GM21737 (cell line): ENCODE data around the gene GLI3.

ENCODE experiments used
- ATAC-seq: cut with Tn5 transposase; IDR thresholded peaks from one replicate; pipeline ENCODE4 v1.9.1; 2021; ENCODE audit warnings: mild to moderate bottlenecking, moderate library complexity; ENCODE audit not compliant: unreplicated experiment

The GLI3 gene

DNA sequence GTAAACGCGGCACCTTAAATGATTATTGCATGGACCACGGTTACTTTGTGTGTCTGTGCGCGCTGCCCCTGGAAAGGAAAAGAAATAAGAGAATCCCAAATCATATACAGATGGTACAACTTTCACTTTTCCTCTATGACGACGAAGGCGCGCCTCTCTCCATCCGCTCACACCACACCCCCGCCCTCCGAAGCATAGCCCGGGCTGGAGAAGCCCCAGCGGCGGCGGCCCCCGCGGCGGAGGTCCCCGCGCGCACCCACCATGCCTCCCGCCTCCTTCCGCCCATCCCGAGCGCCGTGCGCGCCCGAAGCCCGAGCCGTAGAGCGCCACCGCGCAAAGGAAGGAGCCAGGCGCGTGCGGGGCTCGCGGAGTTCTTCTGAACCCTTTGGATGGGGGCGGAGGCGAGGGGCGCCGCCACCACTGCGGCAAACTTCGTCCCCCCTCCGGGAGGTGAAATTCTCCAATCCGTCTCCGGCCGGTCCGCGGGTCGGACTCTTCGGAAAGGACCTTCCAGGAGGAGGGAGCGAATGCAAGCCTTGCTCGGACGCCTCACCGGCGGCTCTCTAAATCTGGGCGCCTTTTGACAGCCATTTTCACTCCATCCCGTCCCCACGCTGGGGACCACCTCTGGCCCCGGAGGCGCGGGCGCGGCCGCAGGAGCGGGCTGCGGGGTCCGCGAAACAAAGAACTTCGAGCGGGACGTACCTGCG lies 588 bp downstream of the GLI3 start:
- no peak for ATAC-seq

DNA sequence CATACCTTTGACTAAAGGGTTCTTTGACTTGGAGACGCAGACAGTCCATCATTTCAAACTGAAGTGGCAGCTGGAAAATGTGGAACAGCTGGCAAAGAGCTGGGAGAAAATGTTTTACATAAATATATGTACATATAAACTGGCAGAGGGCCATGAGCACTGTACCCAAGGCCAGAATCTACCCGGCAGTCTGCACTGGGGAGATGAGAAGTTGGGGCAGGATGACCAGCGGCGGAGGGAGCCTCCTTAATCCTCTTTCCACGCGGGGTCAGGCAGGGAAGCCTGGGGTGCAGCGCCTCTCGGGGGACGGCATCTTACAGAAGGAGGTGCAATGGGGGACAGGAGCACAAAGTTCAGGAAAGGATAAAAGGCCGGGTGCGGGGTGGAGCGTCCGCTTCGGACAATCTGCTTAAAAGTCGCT lies 1.3 kb downstream of the GLI3 start:
- ATAC-seq, result no peak

DNA sequence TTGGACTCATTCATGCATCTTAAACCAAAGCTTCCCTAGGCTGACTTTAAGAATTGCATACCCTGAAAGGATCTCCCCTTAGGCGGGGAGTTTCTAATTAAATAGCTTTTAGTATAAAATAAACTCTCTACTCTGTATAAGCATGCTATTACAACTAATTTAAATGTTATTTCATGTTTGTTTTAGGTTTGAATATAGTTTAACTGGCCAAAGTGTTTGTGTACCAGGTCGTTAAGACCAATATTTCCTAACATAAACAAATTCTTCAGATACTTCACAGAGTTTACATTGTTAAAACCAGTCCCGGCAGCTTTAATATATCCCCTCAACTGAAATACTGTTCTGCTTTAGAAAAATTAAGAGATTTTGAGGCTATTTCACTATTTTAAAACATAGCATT lies 2.3 kb downstream of the GLI3 start:
- ATAC-seq, result no peak

DNA sequence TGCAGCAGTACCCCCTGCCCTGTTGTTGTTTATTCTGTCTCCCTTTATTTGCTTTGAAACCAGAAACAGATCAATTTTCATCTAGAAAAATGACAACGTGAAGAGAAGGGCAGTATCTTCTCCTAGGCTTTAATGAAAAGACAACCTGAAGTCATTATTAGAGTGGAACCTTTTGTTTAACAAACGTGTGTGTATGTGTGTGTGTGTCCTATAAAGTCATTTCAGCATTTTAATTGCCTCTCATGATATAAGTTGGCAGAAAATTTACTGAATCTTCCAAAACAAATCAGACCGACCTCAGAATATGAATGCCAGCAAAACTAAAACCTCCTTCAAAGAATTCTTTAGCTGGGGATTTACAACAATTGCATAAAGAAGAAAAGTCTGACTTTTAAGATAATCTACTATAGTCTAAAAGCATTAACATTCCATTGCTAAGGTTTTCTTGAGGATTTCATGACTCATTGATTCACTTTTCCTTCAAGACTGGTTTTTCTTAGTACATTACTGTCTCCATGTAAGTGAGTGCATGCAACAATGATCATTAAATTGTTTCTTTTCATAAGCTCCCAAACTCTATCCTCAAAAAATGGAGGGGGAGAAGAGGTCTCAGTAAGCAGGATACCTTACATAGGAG lies 3.2 kb downstream of the GLI3 start:
- no peak for ATAC-seq

DNA sequence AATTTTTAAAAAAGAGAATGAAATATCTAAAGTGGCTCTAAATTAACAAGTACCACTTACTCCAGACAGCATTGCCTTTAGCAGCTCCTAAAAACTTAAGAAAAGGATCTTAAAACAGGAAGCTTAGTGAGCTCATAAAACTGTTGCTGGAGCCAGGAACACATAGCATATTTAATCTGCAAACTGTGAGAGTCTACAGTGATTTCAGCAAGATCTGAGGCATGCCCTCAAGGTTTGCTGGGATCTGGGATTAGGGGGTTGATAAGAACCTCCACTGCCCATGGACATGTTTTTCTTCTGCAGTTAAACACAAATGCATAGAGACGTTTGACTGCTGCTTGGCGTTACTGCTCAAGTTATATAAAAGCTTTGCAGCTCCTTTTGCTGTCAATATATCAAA lies 3.8 kb downstream of the GLI3 start:
- no peak for ATAC-seq

DNA sequence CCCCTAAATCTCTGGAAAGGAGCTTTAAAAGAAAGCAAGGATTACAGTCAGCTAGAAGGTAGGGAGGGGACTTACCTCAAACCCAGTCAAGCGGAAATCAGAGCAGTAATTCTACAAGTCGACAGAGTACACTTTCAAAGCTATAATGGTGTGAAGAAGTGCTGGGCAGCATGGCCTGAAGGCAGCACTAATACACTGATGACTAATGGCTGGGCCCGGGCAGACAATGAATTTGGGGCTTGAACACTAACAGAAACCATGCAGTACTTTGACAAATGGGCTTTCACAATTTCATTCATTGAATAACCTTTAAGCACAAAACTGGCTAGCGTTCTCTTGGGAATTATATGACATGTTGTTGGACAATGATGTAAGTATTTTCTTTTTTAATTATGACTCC lies 4.7 kb downstream of the GLI3 start:
- ATAC-seq, result no peak

DNA sequence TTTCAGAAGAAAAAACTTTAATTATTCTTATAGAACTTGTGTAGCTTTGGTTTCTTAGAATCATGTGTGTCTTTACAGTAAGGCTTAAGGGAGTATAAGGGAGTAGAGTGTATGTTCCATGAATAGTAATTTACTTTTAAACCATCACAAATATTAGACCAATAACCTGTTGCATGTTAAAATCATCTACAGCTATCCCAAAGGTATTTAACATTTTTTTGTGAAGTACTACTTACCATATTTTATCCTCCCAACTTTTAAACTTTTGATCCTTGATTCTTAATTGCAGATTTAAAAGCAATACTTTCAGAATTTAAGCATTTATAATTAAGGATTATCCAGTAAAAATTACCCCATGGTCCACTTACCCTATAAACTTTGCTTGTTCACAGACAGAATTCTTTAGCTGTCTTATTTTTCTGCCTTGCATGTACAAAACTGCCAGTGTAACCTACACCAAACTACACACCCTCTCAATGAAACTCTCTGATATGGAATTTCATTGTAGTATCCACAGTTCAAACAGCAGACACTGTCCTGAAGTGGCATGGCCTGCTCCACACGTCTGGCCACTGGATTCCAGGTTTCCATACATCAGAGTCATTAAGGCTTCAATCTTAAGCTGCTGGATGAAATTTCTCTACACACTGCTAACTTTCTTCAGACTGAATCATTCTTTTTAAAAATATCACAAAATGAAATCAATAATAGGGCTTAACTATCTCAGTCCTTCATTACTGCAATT lies 5.8 kb downstream of the GLI3 start:
- no peak for ATAC-seq

DNA sequence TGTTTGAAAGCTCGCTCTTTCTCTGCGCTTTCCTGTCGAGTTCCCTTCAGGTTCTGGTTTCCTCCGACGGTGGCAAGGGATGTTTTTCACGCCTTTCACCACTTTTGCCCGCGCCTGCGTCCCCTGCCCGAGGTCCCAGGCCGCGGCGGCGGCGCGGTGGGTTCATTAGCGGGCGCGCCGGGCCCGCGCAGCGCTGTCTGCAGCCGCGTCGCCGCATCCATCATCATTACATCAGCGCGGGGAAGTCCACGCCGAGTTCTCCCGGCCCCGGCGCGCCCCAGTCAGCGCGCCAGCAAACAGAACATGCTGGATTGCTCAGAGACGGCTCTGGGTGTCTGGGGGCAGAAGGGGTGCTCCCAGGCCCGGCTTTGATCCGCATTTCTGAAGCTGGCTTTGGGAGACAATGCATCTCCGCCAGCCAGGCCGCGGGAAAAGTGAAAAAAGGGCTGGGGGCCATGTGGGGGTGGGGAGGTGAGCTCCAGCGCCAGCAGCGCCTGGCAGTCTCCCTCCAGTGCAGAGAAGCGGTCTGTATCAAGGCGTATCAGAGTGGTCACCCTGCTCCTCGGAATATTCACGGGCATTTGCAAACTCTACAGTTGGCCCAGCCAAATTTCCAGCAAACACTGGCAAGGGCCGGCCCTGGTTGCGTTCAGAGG lies 8.9 kb downstream of the GLI3 start:
- ATAC-seq, result peak; percentile 37

DNA sequence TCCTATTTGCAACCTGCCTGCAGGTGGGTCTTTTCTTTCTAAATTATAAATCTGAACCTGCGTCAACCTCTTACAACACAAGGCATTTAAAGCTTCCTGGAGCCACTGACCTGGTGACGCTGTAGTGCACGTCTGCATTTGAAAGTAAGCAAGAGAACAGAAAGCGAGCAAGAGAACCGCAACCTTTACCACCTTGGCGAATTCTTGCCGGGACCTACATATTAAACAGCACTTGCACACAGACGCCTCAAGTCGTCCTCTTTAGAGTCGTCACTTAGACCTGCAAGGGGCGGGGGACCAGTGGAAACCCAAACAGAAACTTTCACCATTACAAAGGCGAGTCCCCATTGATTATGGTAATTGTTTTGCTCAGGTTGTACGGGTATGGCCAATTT lies 9.5 kb downstream of the GLI3 start:
- peak; percentile 68 for ATAC-seq

DNA sequence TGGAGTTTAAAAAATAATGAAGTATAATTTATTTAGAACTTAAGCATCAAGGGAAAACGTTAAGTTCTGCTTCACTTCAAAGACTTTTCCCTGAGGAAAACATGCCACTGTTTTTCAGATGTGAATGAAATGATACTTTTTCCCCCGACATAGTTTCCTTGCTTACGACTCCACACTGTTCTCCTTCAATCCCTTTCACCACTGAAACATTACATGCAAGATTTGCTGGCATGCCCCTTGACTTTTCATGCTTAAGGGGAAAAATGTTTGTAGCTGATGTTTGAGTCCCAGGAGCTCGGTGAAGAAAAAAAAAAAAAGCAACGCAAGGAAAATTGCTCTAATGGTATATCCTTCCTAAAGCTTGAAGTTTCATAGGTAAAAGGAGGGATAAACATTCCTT lies 10.0 kb downstream of the GLI3 start:
- no peak for ATAC-seq

DNA sequence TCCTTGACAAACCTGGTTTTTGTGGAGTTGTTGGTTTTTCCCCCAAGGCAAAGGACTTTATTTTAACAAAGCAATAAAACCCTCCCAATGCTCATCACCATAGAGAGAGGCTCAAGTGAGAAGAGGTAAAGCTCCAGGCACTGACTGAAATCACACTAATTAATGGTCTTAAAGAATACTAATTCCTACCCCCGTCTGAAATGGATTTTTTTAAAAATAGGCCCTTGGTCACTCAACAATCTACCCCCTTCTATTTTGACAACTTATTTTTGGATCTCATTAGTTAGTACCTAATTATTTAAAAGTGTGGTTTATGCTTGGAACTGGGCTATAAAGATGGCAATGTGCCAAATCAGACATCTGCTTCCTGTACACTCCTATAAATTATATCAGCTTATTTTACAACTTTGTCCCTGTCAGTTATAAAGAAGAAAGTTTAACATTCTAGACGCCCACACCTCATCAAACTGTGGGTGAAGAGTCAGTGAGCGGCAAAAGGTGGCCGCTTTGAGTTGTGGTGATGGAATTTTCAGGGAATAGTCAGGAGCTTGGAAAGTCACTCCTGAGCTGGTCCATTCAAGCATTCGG lies 10.6 kb downstream of the GLI3 start:
- no peak for ATAC-seq

DNA sequence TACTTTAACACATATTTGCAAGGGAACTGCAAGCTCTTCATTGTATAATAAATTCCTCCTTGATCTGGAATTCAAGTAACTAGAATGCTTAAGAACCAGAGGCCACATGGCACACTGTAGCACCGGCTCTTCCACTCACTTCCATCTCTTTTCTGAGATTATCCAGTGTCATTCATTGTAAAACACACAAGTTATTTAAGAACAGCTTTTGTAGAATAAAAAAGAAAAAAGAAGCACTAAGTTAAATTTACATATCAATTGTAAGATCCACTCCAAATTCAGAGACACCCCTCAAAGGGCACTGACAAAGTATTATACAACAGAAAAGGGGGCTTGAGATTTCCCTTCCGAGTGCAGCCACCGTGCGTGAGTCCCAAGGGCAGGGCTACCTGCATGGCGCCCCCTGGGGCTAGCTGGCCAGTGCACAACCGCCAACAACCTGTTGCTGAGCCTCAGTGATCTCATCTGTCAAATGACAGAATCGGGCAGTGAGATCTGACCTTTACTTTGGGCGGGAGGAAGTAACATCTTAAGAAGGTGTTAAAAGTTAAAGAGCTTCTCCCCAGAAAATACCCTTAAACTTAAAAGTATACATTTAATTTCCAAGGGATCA lies 12.5 kb downstream of the GLI3 start:
- ATAC-seq, result no peak

DNA sequence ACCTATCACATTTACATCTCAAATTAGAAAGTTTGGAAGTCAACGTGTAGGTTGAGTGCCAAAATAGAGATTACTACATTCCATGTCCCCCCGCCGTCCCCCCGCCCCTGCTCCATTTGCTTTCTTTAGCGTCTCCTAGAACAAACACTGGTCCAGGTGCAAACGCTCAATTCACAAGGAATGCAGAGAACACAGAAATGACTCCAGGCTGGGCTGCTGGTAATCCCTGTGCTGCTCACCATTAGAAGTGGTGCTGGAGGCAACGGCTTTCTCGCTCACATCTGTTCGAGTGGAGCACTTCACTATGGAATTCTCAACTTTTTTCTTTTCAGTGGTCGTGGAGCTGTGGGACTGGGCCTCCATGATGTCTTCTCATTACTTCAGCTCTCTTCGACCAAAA lies 14.1 kb downstream of the GLI3 start:
- ATAC-seq, result no peak

DNA sequence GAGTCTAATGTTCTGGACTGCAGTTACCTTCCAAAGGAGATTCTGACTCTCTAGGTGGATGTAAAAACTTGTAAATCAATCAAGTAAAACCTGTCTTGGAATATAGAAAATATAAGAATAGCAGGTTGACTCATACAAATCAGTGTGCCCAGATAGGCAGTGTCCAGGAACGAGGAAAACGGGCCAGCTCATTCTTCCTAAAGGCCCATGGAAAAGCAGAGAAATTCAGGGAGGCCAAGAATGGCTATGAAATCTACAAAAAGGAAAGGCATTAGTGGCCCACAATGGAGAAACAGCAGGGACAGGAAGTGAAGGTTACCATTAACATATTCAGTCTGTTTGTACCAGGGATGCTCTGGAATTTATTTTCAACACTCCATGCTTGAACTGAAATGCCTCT lies 14.9 kb downstream of the GLI3 start:
- ATAC-seq, result no peak

DNA sequence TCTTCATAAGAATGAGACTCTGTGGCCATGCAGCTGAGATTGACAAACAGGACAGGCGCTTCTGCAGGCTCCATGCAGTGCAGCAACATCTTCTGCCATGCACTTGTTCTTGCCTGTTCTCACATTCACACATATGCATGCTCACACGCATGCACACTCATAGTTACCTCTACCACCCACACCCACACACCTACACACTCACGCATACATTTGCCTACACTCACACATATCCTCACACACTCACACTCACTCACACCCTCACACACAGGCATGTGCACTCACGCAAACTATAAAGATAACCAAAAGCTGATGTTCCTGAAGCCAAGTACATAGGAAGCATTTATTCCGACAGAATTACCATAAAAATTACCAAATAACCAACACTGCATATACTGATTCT lies 15.7 kb downstream of the GLI3 start:
- ATAC-seq, result no peak

DNA sequence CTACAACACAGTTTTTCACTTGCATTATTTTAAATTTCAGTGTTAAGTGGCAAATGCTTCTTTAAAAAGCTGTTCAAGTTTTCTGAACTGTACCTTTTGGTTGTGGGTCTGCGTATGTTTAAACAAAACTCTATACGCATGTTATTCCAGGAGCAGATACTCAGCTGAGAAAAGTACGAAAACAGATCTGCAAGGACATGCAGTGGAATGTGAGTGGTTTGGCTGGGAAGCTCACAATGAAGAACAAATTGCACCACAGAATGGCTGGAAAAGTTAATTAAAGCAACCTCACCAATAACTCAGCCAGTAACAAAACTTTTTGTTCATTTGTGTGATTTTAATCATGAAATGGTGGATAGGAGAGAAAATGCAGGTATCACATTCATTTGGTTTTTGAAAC lies 17.6 kb downstream of the GLI3 start:
- ATAC-seq, result no peak

DNA sequence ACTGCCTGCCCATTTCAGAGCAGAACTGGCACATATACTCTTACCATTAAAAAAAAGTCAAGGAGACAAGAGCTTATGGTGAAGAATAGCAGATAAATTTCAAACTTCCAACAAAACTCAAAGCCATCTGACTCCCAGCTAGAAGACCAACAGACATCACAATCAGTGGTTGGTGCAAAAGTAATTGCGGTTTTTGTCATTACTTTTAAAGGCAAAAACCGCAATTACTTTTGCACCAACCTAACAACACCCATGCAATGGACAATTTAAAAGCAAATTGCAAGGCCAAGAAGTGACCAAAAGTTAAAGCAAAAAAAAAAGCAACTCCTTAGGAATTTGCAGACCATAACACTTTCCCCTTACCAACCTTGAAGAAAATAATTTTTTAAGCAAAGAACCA lies 18.8 kb downstream of the GLI3 start:
- ATAC-seq, result no peak

DNA sequence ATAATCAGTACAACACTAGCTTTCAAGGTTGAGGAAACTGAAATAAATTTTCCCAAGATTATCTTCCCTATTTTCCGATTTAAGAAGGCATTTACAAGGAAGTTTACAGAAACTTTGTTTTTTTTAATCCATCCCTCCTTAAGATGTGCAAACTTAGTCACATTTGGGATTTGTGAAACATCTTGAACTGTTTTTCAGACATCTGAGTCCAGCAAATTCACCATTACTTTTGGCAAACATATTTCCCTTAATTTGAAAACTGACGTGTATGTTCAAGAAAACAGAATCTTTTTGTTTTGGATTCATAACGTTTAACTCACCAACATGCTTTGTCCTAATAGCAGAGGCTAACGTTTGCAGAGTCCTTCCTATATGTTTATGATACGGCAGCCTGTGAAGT lies 19.5 kb downstream of the GLI3 start:
- ATAC-seq, result no peak

DNA sequence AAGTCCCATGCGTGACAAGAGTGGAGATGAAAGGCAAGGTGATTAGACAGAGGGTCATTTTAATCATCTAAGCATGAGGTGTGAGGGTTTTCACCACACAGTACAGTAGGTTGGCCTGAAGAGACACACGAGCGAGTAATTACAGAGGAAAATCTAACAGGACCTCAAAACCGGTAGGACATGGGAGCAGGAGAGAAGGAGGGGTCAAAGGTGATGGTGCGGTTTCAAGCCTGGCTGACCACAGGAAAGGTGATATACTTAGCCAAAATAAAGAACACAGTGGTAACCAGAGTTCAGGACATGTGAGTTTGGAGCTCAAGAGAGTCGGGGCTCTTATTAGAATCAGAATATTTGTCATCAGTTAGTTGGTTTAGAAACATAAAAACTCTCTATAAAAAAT lies 20.0 kb downstream of the GLI3 start:
- no peak for ATAC-seq

DNA sequence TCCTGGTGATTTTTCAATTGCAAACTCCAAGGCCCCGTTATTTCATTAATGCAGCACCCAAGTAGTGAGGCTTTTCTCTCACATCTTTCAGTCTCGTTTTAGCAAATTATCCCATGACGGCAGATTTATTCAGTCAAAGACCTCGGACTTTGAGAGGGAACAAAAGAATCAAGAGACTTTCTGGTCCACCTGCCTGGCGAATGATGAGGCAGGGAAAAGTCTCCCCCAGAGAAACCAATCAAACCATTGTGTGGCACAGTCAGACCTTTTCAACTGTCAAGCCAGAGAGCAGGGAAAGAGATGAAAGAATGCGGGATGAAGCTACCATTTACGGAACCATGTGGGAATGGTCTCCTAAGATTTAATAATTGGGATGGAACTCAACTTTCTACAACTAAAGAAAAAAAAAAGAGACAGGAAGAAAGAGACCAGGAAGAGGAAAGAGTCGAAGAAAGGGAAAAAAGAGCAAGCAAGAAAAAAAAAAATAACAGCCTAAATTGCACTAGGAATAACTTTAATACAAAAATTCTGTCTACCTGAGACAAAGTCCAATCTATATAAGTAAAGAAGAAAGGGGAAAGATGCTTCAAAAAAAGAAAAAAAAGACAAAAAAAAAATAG lies 22.8 kb downstream of the GLI3 start:
- ATAC-seq, result no peak

DNA sequence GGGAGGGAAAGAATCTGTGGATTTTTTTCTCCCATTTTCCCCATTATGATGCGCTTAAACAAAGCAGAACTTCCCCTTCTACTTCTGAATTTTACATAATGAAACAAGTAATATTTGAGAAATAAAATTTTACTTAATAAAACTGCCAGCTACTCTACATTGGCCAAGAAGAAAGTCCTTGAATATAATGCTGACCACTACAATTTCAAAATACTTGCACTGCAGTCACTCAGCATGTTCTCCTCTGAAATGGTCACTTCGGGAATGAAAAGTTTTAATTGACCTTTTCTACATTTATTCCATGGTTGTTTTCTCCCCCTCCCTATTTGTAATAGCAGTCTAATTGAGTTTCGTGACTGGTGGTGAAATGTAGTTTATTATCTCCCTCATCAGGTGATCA lies 23.9 kb downstream of the GLI3 start:
- no peak for ATAC-seq
